Natural killer cell (primary cell): ENCODE data around the gene EEF1A2. TPM values are rescaled to one million over a fixed set of nuclear protein-coding genes. Genes with fewer than 3 reads are reported as not detected.

ENCODE experiments used
- ATAC-seq, 3 donors: fragments of 150-1000 bp in 2 of 3; fragments of 200-7000 bp in 1 of 3; cut with Tn5 transposase; 1 replicate in 1 of 3; 2 replicates in 2 of 3; pipeline ENCODE4 v1.10.0; 2021; ENCODE audit warnings: mild to moderate bottlenecking in 2 of 3, moderate library complexity in 2 of 3
- DNase-seq, 2 donors: peaks; one replicate each; pipeline versions ENCODE4 v3.0.0 to v3.0.0-alpha.2; 2013 to 2021; ENCODE audit warnings: mixed read lengths in 1 of 2
- H3K27ac ChIP-seq: one replicate; pipeline ENCODE4 v1.5.1; 2013; ENCODE audit warnings: mild to moderate bottlenecking, low read length
- H3K27me3 ChIP-seq: one replicate; pipeline ENCODE4 v1.6.1; 2013; ENCODE audit warnings: low read length; ENCODE audit not compliant: control insufficient read depth, insufficient read depth
- H3K36me3 ChIP-seq: one replicate; pipeline ENCODE4 v1.6.1; 2013; ENCODE audit warnings: low read length; ENCODE audit not compliant: control insufficient read depth, insufficient read depth
- H3K4me1 ChIP-seq: one replicate; pipeline ENCODE4 v1.6.1; 2013; ENCODE audit warnings: low read length; ENCODE audit not compliant: control insufficient read depth, insufficient read depth
- H3K4me3 ChIP-seq: one replicate; pipeline ENCODE4 v1.5.1; 2013; ENCODE audit warnings: low read length
- H3K9me3 ChIP-seq: one replicate; pipeline ENCODE4 v1.6.1; 2013; ENCODE audit warnings: low read length; ENCODE audit not compliant: control insufficient read depth, insufficient read depth
- H3K27ac Mint-ChIP-seq, 2 donors: one replicate each; pipeline ENCODE4 v1.8.0; 2022; ENCODE audit warnings: mild to moderate bottlenecking in 2 of 2, mixed read lengths in 2 of 2, moderate library complexity in 1 of 2
- H3K27me3 Mint-ChIP-seq, 2 donors: one replicate each; pipeline ENCODE4 v1.8.0; 2022; ENCODE audit warnings: low read depth in 2 of 2, mixed read lengths in 2 of 2
- H3K36me3 Mint-ChIP-seq: one replicate; pipeline ENCODE4 v1.8.0; 2022; ENCODE audit warnings: mixed read lengths
- H3K4me1 Mint-ChIP-seq, 2 donors: one replicate each; pipeline ENCODE4 v1.8.0; 2022; ENCODE audit warnings: mixed read lengths in 2 of 2
- H3K4me3 Mint-ChIP-seq: one replicate; pipeline ENCODE4 v1.8.0; 2022; ENCODE audit warnings: mild to moderate bottlenecking, moderate library complexity, mixed read lengths
- H3K9me3 Mint-ChIP-seq, 2 donors: one replicate each; pipeline ENCODE4 v1.8.0; 2022; ENCODE audit warnings: mixed read lengths in 2 of 2
- WGBS: methylation state at CpG from one replicate; pipeline ENCODE4 v1.1.7; 2013; ENCODE audit warnings: missing lambda C conversion rate; ENCODE audit not compliant: insufficient coverage; 5-methylcytosine and 5-hydroxymethylcytosine counted together
- intact Hi-C: fragments of 100-400 bp; cut with micrococcal nuclease; formaldehyde crosslinking; loops from one replicate; pipeline ENCODE4 v1.14.2; 2022
- total RNA-seq, 4 donors: library from RNA; stranded (reverse); fragments of 120-200 nt in 1 of 4; gene quantifications; one replicate each; pipeline versions ENCODE4 v1.2.3 to v1.2.4, GENCODE V29; 2013 to 2022
- TF ChIP-seq, protein P1 (sequence below): fragments of 200-600 bp; IDR thresholded peaks from one replicate; pipeline ENCODE4 v1.8.0; 2022; ENCODE audit warnings: antibody characterized with exemption

EEF1A2 gene
- total RNA-seq, 3 donors from 2014 or later (not counting 1 experiment from before 2014, with no cell fraction given): 0.14 to 0.86 (median 0.35) TPM

DNA sequence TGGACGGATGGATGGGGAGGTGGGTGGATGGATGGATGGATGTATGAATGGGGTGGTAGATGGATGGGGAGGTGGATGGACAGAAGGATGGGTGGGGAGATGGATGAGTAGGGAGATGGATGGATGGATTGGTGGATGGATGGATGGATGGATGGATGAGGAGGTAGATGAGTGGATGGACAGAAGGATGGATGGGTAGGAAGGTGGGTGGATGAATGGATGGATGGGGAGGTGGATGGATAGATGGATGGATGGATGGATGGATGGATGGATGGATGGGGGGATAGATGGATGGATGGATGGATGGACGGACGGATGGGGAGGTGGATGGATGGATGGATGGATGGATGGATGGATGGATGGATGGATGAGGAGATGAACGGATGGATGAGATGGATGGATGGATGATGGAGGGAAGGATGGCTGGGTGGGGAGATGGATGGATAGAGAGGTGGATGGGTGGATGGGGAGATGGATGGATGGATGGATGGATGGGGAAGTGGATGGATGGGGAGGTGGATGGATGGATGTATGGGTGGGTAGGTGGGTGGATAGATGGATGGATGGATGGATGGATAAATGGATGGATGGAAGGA is 7.2 kb downstream of the EEF1A2 start:
- WGBS: 68% methylated on average over 4 of the region's 4 CpGs
- H3K27me3 Mint-ChIP-seq: peaks cover 0 to 11% of the 10 kb centered on the region in 2 donors
- no peaks in the 10 kb centered on the region for H3K4me1 Mint-ChIP-seq
- no peaks in the 10 kb centered on the region for H3K36me3 Mint-ChIP-seq
- Histone ChIP-seq H3K27me3 (peaks cover 9% of the 10 kb centered on the region), H3K27ac (no peak overlapping the region), H3K36me3 (no peaks in the 10 kb centered on the region), H3K4me3 (no peak overlapping the region), H3K9me3 (no peaks in the 10 kb centered on the region), H3K4me1 (peaks cover 10% of the 10 kb centered on the region)
- peaks cover 0 to 8% of the 10 kb centered on the region in 2 donors for H3K9me3 Mint-ChIP-seq
- intact Hi-C loops: no loop called here
- no peak overlapping the region for H3K27ac Mint-ChIP-seq
- ATAC-seq: no peak
- no peak overlapping the region for H3K4me3 Mint-ChIP-seq
- DNase-seq: no peak
- TF ChIP-seq, protein P1, sequence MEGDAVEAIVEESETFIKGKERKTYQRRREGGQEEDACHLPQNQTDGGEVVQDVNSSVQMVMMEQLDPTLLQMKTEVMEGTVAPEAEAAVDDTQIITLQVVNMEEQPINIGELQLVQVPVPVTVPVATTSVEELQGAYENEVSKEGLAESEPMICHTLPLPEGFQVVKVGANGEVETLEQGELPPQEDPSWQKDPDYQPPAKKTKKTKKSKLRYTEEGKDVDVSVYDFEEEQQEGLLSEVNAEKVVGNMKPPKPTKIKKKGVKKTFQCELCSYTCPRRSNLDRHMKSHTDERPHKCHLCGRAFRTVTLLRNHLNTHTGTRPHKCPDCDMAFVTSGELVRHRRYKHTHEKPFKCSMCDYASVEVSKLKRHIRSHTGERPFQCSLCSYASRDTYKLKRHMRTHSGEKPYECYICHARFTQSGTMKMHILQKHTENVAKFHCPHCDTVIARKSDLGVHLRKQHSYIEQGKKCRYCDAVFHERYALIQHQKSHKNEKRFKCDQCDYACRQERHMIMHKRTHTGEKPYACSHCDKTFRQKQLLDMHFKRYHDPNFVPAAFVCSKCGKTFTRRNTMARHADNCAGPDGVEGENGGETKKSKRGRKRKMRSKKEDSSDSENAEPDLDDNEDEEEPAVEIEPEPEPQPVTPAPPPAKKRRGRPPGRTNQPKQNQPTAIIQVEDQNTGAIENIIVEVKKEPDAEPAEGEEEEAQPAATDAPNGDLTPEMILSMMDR: no peak

- Histone ChIP-seq H3K4me1 (peaks cover 4% of the 10 kb centered on the region), H3K9me3 (no peaks in the 10 kb centered on the region), H3K36me3 (no peaks in the 10 kb centered on the region), H3K27ac (no peak overlapping the region), H3K27me3 (peaks cover 3% of the 10 kb centered on the region), H3K4me3 (no peak overlapping the region)
- H3K36me3 Mint-ChIP-seq: no peaks in the 10 kb centered on the region
- intact Hi-C loops: no loop called here
- DNase-seq: no peak
- ATAC-seq: no peak
- H3K9me3 Mint-ChIP-seq: peaks cover 0 to 8% of the 10 kb centered on the region in 2 donors
- TF ChIP-seq, protein P1: no peak
- H3K4me1 Mint-ChIP-seq: no peaks in the 10 kb centered on the region
- H3K27ac Mint-ChIP-seq: no peak overlapping the region
- H3K27me3 Mint-ChIP-seq: peaks cover 0 to 13% of the 10 kb centered on the region in 2 donors
- H3K4me3 Mint-ChIP-seq: no peak overlapping the region
- WGBS: 85% methylated on average over 4 of the region's 4 CpGs
Measured at GRCh38 chr20:63491078-63491477, 7.8 kb downstream of the EEF1A2 start.

GRCh38 chr20:63490416-63490815 is 8.5 kb downstream of the EEF1A2 start:
- H3K36me3 Mint-ChIP-seq: no peaks in the 10 kb centered on the region
- H3K9me3 Mint-ChIP-seq: peaks cover 0 to 8% of the 10 kb centered on the region in 2 donors
- WGBS: 83% methylated on average over 24 of the region's 24 CpGs
- TF ChIP-seq, protein P1: no peak
- H3K4me1 Mint-ChIP-seq: no peaks in the 10 kb centered on the region
- DNase-seq: no peak
- no peaks in the 10 kb centered on the region for H3K9me3 ChIP-seq
- no peaks in the 10 kb centered on the region for H3K36me3 ChIP-seq
- H3K27ac ChIP-seq: no peak overlapping the region
- peaks cover 3% of the 10 kb centered on the region for H3K27me3 ChIP-seq
- H3K27ac Mint-ChIP-seq: no peak overlapping the region
- intact Hi-C loops: no loop called here
- peaks cover 0 to 15% of the 10 kb centered on the region in 2 donors for H3K27me3 Mint-ChIP-seq
- H3K4me3 ChIP-seq: no peak overlapping the region
- no peak overlapping the region for H3K4me3 Mint-ChIP-seq
- no peaks in the 10 kb centered on the region for H3K4me1 ChIP-seq
- ATAC-seq: no peak
